AG04450 (cell line): ENCODE data around the gene METTL25. TPM values are rescaled to one million over a fixed set of nuclear protein-coding genes. Genes with fewer than 3 reads are reported as not detected.

Experiments used
- CTCF ChIA-PET: fragments of 300-600, 350-600 bp; formaldehyde crosslinking; extraction: SDS; loops from one replicate; lab custom pipeline; 2022; ENCODE audit warnings: antibody characterized with exemption, inconsistent platforms; lab: Charles Lee
- POLR2A ChIA-PET: fragments of 350-600 bp; formaldehyde crosslinking; extraction: SDS; loops from one replicate; lab custom pipeline; 2021; ENCODE audit warnings: antibody characterized with exemption, inconsistent platforms; lab: Yijun Ruan, JAX
- DNase-seq: peaks from one replicate; pipeline ENCODE4 v3.0.0-alpha.2; 2011; ENCODE audit warnings: low read depth, low spot score
- H3K27ac ChIP-seq: one replicate; pipeline ENCODE4 v1.5.1; 2012; ENCODE audit warnings: low read depth, low read length, control low read depth
- H3K27me3 ChIP-seq: one replicate; pipeline ENCODE4 v1.6.0; 2012; ENCODE audit warnings: low read length; ENCODE audit not compliant: control insufficient read depth, insufficient read depth
- H3K4me3 ChIP-seq: 2 replicates; pipeline ENCODE4 v1.5.1; 2011; ENCODE audit warnings: mild to moderate bottlenecking, low read depth, low read length, control low read depth
- H3K9me3 ChIP-seq: 2 replicates; pipeline ENCODE4 v1.5.1; 2012; ENCODE audit warnings: low read length; ENCODE audit not compliant: control insufficient read depth, insufficient read depth
- CTCF ChIP-seq: IDR thresholded peaks from 2 replicates; pipeline ENCODE4 v1.5.1; 2011; ENCODE audit warnings: low read depth, low read length, control low read depth, inconsistent platforms
- polyA plus RNA-seq: library from polyadenylated mRNA; depleted of rRNA; stranded (reverse); fragments of >200 nt; gene quantifications from 2 replicates; pipeline ENCODE4 v1.2.3, GENCODE V29; 2011

METTL25 gene
- polyA plus RNA-seq, 1 experiment, result 7.9 TPM

- no peak for TF ChIP-seq CTCF
- H3K4me3 ChIP-seq, result no peak overlapping the region
- no peaks in the 10 kb centered on the region for H3K27me3 ChIP-seq
- ChIA-PET CTCF (no interaction called here), POLR2A (no interaction called here)
- H3K27ac ChIP-seq, result no peak overlapping the region
- H3K9me3 ChIP-seq, result no peaks in the 10 kb centered on the region
- no peak for DNase-seq
Observed at GRCh38 chr12:82470906-82471512, 112.7 kb downstream of the METTL25 start.

GRCh38 chr12:82473111-82473754 lies 114.9 kb downstream of the METTL25 start:
- H3K4me3 ChIP-seq, result no peak overlapping the region
- no peak for DNase-seq
- H3K9me3 ChIP-seq, result no peaks in the 10 kb centered on the region
- ChIA-PET POLR2A (no interaction called here), CTCF (no interaction called here)
- no peak overlapping the region for H3K27ac ChIP-seq
- H3K27me3 ChIP-seq, result no peaks in the 10 kb centered on the region
- TF ChIP-seq CTCF, result no peak

- TF ChIP-seq CTCF, result no peak
- Histone ChIP-seq H3K9me3 (no peaks in the 10 kb centered on the region), H3K27ac (no peak overlapping the region), H3K4me3 (no peak overlapping the region), H3K27me3 (no peaks in the 10 kb centered on the region)
- CTCF ChIA-PET, result no interaction called here
- POLR2A ChIA-PET, result no interaction called here
- DNase-seq, result no peak
Observed at GRCh38 chr12:82474181-82474797, 116.0 kb downstream of the METTL25 start.

- no peak for DNase-seq
- Histone ChIP-seq H3K27me3 (no peaks in the 10 kb centered on the region), H3K9me3 (no peaks in the 10 kb centered on the region), H3K4me3 (no peak overlapping the region), H3K27ac (no peak overlapping the region)
- POLR2A ChIA-PET, result no interaction called here
- no peak for TF ChIP-seq CTCF
- CTCF ChIA-PET, result no interaction called here
Observed at GRCh38 chr12:82474798-82475184, 116.5 kb downstream of the METTL25 start.

- no peak overlapping the region for H3K4me3 ChIP-seq
- no peak overlapping the region for H3K27ac ChIP-seq
- CTCF ChIA-PET, result no interaction called here
- DNase-seq, result no peak
- POLR2A ChIA-PET, result no interaction called here
- no peak for TF ChIP-seq CTCF
- H3K9me3 ChIP-seq, result no peaks in the 10 kb centered on the region
- no peaks in the 10 kb centered on the region for H3K27me3 ChIP-seq
Observed at GRCh38 chr12:82475211-82475610, 116.9 kb downstream of the METTL25 start.
